Epithelial cell of esophagus (primary cell): ENCODE results near the gene IPO13.

Source experiments
- DNase-seq: peaks from one replicate; pipeline ENCODE4 v3.0.0; 2010; ENCODE audit warnings: low read depth
- H3K4me3 ChIP-seq: 2 replicates; pipeline ENCODE4 v1.5.1; 2011; ENCODE audit warnings: mild to moderate bottlenecking, low read length, control low read depth
- CTCF ChIP-seq: IDR thresholded peaks from 2 replicates; pipeline ENCODE4 v1.5.1; 2011; ENCODE audit warnings: low read depth, mild to moderate bottlenecking, low read length, control low read depth, inconsistent platforms; ENCODE audit not compliant: insufficient read depth; ENCODE audit errors: missing control alignments

IPO13 gene

DNA sequence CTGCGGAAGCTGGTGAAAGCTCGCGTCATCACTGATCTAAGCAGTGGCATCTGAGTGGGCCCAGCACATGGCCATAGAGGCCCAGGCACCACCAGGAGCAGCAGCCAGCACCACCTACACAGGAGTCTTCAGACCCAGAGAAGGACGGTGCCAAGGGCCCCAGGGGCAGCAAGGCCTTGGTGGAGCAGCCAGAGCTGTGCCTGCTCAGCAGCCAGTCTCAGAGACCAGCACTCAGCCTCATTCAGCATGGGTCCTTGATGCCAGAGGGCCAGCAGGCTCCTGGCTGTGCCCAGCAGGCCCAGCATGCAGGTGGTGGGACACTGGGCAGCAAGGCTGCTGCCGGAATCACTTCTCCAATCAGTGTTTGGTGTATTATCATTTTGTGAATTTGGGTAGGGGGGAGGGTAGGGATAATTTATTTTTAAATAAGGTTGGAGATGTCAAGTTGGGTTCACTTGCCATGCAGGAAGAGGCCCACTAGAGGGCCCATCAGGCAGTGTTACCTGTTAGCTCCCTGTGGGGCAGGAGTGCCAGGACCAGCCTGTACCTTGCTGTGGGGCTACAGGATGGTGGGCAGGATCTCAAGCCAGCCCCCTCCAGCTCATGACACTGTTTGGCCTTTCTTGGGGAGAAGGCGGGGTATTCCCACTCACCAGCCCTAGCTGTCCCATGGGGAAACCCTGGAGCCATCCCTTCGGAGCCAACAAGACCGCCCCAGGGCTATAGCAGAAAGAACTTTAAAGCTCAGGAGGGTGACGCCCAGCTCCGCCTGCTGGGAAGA lies 16.4 kb upstream of the IPO13 start:
- peak; percentile 59 for DNase-seq
- peak; percentile 54 for TF ChIP-seq CTCF
- H3K4me3 ChIP-seq = no peak overlapping the region

GRCh38 chr1:43930949-43931275 lies 15.8 kb upstream of the IPO13 start:
- TF ChIP-seq CTCF = no peak
- DNase-seq = peak; percentile 66
- no peak overlapping the region for H3K4me3 ChIP-seq

- H3K4me3 ChIP-seq = no peak overlapping the region
- TF ChIP-seq CTCF = no peak
- DNase-seq = no peak
Measured at GRCh38 chr1:43931711-43932660, 14.8 kb upstream of the IPO13 start.

GRCh38 chr1:43932786-43933385 lies 13.9 kb upstream of the IPO13 start:
- peak overlapping the region; percentile 54 for H3K4me3 ChIP-seq
- peak; percentile 82 for DNase-seq
- TF ChIP-seq CTCF = no peak

DNA sequence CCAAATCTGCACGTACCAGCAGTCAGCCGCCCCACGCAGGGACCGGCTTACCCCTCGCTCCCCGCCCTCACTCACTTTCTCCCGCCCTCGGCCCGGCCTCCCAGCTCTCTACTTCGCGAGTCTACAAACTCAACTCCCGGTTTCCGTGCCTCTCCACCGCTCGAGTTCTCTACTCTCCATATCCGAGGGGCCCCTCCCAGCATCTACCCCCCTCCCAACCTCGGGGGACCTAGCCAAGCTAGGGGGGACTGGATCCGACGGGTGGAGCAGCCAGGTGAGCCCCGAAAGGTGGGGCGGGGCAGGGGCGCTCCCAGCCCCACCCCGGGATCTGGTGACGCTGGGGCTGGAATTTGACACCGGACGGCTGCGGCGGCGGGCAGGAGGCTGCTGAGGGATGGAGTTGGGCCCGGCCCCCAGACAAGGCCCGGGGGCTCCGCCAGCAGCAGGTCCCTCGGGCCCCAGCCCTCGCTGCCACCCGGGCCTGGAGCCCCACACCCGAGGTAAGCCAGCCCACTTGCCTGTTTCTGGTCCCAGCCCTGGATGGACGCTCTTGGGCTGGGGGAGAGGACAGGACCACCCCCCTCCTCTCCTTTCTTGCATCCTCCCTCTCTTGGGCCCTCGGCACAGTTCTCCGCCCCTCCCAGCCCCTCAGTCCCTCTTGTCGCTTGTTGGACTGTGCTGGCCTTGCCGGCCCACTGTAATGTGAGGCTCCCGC lies 13.2 kb upstream of the IPO13 start, which contains the start of gene ARTN:
ARTN (plus strand) TSS at position 416 of the 715 bp plus-strand sequence. CDS start 1,856 bp downstream, outside the sequence.
- DNase-seq = peak; percentile 69
- no peak for TF ChIP-seq CTCF
- H3K4me3 ChIP-seq = peak within 1 kb of the TSS; percentile 54
